Activated T-helper 1 cell treated with anti-CD3 and anti-CD28 coated beads, Interleukin-2, amount 50 U/mL, for 16 hours (primary cell): Measurements from ENCODE around the gene DYNC1I1.

ENCODE experiments used
- DNase-seq, 2 donors: peaks; one replicate each; pipeline ENCODE4 v3.0.0-alpha.2; 2020; ENCODE audit warnings: low read depth in 1 of 2, low spot score in 1 of 2

Gene DYNC1I1

GRCh38 chr7:95772298-95772770 lies at the start of gene DYNC1I1:
Gene DYNC1I1 (plus strand): TSS chr7:95772554. CDS start chr7:95804730, 32,176 bp downstream.
- DNase-seq: no peak

DNA sequence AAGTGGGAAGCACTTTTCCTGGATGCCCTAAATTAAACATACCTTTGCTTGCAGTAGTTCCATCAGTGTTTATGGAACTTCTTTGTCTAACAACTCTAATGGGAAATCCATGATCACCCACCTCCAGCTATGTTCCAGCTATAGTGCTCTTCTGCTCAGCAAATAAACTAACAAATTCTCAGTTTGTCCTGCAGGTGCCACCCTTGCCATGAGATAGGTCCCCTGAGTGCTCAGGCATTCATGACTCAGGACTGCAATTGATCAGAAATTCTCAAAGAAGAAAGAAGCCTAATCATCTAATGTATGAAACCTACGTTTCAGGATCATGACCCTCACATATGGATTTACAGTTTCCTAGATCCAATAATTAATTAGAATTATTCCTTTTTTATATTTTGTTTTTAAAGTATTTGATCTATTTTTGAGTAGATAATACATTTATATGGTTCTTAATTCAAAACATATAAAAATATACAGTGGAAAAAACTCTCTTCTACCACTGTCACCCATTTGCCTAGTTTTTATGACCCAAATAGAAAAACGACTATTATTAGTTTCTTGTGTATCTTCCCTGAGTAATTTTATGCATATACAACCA lies 48.7 kb upstream of the DYNC1I1 start:
- no peak for DNase-seq

GRCh38 chr7:95725205-95725604 lies 47.1 kb upstream of the DYNC1I1 start:
- DNase-seq: no peak

- no peak for DNase-seq
Measured at GRCh38 chr7:95730493-95731280, 41.7 kb upstream of the DYNC1I1 start.

DNA sequence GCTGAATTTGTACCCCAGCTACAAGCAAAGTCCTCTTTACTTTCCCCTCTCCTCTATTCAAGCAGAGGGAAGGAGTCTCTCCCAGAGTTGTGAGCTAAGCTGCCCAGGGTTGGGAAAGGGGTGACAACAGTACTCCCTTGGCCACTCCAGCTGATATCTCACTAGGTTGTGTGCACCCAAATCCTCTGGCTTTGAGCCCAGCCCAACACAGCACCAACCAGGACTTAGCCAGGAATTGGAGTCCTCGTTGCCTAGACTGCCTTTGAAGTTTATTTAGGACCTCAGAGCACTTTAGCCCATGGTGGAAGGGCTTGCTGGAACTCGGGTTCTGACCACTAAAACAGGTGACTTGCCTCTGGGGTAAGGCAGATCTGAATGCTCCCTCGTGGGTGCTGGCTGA lies 35.7 kb upstream of the DYNC1I1 start:
- DNase-seq: no peak

DNA sequence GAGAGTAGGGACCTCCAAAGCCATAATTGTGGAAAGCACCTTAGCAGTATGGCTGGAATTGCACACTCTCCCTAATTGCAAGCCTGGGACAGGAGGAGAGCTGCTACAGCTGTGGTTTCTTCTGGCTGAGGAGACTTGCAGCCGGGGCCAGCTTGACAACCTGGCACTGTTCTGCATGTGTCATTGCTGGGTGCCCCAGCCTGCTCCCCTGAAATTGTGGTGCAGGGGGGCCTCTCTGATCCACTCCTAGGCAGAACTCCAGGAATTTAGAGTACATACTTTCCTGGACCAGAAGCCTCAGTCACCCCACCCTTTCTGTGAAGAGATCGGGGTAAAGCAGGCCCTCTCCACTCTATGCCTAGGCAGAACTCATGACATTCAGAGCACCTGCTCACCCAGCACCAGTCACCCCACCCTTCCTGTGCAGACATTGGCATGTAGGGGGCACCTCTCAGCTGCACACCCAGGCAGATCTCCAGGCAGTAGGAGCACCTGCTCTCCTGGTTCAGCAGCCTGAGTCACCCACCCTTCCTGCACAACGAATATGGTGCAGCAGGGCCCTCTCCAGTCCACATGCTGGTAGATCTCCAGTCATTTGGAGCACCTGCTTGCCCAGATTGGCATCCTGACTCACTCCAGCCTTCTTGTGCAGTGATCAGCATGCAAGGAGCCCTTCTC lies 34.4 kb upstream of the DYNC1I1 start:
- DNase-seq: no peak

DNA sequence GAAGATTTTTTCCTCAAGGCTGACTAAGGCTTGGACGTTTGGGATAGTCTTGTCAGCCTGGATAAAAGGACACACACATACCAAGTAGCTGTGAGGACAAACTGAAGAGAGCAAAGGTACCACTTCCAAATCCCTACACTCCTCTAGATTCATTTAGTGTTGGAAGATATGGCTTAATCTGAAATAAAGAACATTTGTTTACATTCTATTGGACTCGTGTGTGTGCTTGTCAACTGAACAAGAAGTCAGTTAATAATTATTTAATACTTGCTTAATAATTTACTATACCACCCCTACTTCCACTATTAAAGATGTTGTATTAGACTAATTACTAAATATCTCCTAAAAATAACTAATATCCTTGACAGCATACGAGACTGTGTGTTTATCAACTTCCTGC lies 23.3 kb upstream of the DYNC1I1 start:
- no peak for DNase-seq

- DNase-seq: no peak
Measured at GRCh38 chr7:95749515-95749914, 22.8 kb upstream of the DYNC1I1 start.

GRCh38 chr7:95753440-95753839 lies 18.9 kb upstream of the DYNC1I1 start:
- no peak for DNase-seq

GRCh38 chr7:95755277-95755934 lies 16.9 kb upstream of the DYNC1I1 start:
- DNase-seq: no peak

DNA sequence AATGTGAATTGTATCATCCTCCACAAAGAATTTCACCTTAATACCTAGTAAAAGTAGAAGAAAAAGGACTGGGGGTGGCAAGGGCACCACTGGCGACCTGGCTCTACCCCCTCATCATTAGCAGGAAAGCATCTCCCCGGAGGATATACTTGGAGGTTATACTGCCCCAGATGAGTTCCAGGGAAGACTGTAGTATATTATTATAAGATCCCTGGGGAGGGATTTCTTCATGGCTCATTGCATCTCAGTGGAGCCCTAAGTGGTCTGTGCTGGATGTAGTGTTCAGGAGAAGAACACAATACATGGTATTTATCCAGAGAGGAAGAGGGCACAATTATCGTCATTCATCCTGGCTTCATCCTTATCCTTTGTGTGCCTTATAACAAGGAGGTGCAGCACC lies 14.2 kb upstream of the DYNC1I1 start:
- no peak for DNase-seq

DNA sequence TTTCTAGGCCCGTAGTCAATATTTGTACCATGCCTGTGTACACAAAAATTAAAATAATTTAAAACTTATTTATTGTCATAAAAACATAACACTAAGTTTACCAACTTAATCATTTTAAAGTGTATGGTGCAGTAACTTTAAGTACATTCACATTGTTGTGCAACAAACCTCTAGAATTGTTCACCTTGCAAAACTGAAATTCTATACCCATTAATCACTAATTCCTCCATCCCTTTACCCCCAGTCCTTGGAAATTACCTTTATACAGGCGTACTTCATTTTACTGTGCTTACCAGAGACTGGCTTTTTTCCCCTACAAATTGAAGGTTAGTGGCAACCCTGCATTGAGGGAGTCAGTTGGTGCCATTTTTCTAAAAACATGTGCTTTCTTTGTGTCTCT lies 6.3 kb upstream of the DYNC1I1 start:
- no peak for DNase-seq

DNA sequence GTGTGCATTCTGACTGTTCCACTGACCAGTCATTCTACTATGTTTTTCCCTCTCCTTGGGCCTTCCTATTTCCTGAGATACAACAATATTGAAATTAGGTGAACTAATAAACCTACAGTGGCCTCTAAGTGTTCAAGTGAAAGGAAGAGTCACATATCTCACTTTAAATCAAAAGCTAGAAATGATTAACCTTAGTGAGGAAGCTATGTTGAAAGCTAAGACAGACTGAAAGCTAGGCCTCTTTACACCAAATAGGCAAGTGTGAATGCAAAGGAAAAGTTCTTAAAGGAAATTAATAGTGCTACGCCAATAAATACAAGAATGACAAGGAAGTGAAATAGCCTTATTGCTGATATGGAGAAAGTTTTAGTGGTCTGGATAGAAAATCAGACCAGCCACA lies 5.7 kb upstream of the DYNC1I1 start:
- no peak for DNase-seq

DNA sequence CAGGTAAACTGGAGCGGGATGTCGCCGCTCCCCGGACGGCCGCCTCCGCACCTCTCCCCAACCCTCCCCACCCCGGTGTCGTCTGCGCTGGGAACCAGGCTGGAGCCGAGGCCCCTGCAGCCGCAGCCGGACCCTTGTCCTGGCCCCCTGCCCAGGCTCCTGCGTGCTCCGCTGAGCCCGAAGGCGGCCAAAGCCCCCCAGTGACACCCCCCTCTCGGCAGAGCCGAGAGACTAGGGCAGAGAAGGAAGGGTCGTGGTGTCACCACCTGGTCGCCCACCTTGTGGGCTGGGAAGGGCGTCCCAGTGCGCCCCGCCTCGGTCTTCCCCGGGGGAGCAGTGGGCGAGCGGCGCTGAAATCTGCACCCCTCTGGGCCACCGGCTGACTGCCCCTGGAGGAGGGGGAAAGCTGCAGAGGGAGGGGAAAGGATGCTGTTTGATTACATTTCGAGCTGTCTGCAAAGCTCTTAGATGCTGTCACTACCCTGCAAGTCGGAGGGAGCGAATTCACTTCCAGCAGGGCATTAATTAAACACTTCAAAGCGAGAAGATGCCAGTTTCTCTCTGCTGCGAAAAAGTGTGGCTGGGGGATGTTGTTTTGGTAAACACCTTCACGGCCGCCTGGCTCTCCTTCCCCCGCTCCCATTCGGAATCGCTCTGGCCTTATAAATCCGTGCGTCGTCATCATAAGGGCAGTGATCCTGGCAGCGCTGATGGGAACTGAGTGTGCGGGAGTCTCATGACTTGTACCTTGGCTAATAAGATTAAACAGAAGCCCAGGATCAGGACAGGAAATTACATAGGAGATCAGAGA lies 622 bp downstream of the DYNC1I1 start:
- no peak for DNase-seq

- no peak for DNase-seq
Measured at GRCh38 chr7:95776561-95777185, 4.3 kb downstream of the DYNC1I1 start.

GRCh38 chr7:95777269-95777668 lies 4.9 kb downstream of the DYNC1I1 start:
- no peak for DNase-seq

GRCh38 chr7:95780665-95781064 lies 8.3 kb downstream of the DYNC1I1 start:
- no peak for DNase-seq

DNA sequence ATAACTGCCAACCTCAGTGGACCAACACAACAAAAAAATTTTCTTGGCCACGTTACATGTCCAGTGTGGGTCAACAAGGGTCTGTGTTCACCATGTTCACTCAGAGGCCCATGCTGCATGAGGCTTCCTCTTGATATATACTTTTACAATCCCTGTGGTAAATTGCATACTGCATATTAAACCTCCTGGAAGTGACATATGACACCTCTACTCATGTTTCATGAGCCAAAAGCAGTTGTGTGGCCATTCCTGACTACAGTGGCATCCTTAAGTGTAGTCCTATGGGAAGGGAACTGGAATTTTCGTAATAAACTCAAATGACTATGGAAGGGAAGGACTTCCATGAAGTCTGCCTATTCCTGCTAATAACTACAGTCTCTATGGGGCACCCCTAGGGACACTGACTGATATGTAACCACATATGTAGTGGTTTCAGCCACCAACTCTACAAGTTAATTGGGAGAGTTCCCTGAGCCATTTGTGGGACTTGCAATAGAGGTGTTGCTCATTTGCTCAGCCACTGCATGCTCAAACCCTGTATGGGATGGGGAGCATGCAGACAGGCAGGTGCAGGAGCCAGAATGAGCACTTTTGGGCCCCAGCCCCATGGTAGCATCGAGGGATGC lies 9.7 kb downstream of the DYNC1I1 start:
- DNase-seq: no peak

GRCh38 chr7:95784796-95785195 lies 12.4 kb downstream of the DYNC1I1 start:
- DNase-seq: no peak

GRCh38 chr7:95788258-95788657 lies 15.9 kb downstream of the DYNC1I1 start:
- DNase-seq: no peak
